ENCODE results near the gene PAK1.
"Not testable (repeated sequence)": the region's sequence is repeated elsewhere in the genome, so short reads cannot be mapped to it uniquely, and the experiment has no call there.

Gene PAK1

DNA sequence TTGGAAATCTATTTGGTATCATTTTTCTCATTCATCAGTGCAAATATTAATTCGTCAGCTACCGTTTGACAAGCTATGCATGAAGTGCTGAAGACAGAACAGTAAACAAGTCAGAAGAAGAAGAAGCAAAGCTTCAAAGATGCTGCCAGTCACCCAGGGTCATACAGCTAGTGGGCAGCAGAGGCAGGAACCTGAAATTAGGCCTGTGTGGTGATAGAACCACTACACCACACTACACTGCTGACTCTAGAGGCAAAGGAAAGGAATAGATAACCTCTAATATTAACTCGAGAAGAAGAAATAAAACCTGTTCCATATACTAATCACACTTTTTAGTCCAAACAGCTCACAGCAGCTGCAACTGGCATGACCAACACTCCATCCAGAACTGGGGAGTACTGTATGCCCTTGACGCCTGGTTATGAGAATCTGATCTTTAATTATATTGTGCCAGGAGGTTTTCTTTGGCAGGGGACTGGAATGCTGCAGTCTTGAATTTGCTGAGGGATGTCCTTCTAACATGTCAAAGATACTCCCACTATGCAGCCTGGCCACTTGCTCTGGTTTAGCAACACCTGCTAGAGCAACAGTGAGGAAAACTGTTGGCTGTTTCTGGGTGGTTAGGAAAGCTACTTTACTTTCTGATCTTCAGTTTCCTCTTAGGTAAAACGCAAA, 73.0 kb downstream of the PAK1 start:
- no peak for DNase-seq

- DNase-seq, result no peak
These were observed 73.6 kb downstream of the PAK1 start for GRCh38 chr11:77400271-77400670.

DNA sequence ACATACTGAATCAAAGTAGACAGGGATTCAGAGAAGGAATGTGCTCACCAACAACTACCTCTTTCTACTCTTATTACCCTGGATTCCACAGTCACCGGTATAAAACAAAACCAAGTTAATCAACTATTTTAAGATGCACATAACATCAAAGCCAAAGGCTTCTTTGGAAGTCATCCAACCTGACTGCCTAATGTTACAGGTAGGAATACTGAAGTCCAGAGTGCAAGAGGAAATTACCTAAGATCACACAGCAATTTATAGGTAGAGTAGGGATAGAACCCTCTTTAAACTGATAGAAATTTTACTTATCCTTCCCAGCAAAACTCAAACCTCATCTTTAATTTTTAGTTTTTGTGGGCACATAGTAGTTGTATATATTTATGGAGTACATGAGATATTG, 76.3 kb downstream of the PAK1 start:
- no peak for DNase-seq

DNA sequence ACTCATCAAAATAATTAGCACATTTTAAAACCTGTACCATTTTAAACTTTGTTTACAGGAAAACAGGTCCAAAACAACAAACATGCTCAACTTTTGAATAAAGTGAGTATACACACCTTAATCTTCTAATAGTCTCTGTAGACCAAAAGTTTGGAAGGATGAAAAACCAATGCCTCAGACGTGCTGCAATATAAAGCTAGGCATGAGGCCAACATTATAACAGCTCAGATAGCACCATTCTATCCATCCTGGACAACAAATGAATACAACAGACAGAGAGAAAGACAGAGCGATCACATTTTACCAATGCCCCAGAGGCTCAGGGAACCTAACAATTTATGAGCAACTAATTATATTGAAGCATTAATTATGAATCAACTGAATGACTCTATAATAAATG, 77.0 kb downstream of the PAK1 start:
- no peak for DNase-seq

- DNase-seq, result no peak
These were observed 77.6 kb downstream of the PAK1 start for GRCh38 chr11:77396305-77396704.

DNA sequence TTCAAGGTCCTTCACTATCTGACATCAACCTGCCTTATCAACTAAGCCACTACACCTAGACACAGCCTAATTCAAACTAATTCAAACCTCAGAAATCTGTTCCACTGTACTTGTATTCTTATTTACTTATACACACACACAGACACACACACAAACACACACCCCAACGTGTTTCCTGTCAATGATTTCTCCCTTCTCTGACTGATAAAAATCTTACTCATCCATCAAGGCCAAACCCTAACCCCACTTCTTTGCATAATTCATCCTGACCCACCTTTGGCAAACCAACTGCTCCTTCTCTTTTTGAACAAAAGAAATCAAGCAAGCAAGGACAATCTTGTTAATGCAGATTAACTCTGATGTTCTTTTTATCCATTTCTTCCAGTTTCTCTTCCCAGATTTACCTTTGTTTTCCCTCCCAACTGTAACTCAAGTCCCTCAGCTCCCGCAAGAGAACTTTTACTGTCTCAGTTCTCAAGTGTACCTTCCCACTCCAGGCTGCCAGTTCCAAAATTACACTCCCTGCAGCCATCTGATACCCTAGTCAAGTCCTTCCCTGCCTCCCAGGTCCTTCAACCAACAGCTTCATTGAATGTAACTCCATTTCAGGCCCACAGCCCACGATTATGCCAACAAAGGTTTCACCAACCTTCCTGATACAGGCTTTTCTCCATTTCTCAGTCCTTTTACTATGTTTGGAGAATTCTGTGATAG, 78.3 kb downstream of the PAK1 start:
- DNase-seq, result peak; percentile 16

DNA sequence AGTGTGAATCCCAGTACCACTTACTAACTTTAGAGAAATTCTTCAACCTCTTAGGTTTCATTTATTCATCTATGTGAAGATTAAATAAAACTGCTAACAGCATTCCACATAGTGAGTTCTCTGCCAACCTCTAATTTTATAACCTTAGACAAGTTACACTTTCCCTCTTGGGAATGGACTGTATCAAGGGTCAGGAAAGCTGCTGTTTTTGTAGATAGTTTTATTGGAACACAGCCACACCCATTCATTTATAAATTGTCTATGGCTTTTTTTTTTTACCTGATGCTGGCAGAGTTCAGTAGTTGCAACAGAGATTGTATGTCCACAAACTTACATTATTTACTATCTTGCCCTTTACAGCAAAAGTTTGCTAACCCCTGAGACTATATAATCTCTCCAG, 81.1 kb downstream of the PAK1 start:
- no peak for DNase-seq

GRCh38 chr11:77387701-77388100, 86.2 kb downstream of the PAK1 start:
- no peak for DNase-seq

DNA sequence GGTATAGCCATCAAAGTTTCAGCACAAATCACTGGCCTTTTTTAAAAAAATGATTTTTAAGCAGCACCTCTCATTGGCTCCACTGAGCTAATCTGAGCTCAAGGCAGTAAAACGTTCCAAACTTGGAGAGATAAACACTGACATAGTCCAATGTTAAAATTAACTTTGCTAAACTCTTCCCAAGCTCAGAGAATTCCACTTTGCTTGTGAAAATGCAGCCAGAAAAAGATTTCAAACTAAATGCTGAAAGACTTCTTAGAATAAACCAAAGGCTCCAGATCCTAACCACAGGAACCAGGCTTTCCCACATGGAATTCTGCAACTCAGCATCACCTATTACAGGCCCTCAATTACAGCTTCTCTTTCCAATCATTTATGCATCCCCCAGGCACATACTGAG, 87.7 kb downstream of the PAK1 start:
- DNase-seq, result no peak

- not testable (repeated sequence) for DNase-seq
These were observed 88.6 kb downstream of the PAK1 start for GRCh38 chr11:77385255-77385771.

DNA sequence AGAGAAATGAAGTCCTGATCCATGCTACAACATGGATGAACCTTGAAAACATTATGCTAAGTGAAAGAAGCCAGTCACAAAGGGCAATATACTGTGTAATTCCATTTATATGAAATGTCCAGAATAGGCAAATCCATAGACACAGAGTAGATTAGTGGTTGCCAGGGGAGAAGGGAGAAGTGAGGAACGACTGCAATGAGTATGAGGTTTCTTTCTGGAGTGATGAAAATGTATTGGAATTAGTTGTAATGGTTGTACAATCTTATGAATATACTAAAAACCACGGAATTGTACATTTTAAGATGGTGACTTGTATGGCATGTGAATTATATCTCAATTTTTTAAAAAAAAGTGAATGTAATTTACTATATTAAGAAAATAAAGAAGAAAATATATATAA, 89.3 kb downstream of the PAK1 start:
- no peak for DNase-seq

DNA sequence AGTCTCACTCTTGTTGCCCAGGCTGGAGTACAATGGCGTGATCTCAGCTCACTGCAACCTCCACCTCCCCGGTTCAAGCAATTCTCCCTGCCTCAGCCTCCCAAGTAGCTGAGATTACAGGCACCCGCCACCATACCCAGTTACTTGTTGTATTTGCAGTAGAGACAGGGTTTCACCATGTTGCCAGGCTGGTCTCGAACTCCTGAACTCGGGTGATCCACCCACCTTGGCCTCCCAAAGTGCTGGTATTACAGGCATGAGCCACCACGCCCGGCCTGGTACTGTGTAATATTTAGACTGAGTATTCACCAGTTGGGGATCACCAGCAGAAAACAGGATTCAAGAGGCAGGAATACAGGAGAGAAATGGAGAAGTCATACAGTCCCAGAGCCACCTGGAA, 90.5 kb downstream of the PAK1 start:
- not testable (repeated sequence) for DNase-seq

- no peak for DNase-seq
These were observed 91.9 kb downstream of the PAK1 start for GRCh38 chr11:77381729-77382665.

GRCh38 chr11:77379934-77380333, 94.0 kb downstream of the PAK1 start:
- DNase-seq, result no peak

- no peak for DNase-seq
These were observed 94.6 kb downstream of the PAK1 start for GRCh38 chr11:77379253-77379652.

DNA sequence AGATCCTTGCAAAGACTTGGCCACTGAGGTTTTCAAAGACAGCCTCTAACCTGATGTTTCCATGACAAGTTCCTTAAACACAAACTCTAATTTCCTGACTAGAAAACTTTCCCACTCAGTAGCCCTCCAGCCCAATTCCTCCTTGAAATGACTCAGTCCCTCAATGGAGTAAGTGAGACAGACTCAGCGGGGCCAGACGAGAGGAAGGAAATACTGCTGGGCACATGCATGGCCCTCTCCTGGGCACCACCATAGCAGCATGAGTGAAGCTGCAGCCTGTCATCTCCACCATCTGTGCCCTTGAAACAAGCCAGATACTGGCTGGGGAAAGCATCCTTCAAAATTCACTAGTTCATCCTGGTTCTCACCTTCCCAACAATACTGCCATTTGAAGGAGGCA, 96.2 kb downstream of the PAK1 start:
- DNase-seq, result no peak

DNA sequence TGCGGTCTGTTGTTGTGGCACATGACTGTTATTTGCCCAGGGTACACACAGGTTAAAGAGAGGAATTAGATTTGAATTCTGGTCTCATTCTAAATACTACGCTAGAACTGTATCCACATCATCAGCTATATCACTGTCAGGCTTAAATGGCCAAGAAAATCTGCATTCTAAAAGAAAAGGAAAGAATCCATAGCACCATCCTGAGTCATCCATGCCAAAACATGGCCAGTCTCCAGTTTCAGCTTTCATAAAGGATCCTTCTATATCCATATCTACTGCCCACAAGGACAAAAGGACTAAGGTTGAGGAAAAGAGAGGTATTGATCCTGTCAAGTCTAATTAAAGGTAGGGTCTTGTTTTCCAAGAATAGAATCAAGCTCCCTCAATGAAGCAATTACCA, 98.8 kb downstream of the PAK1 start:
- no peak for DNase-seq

GRCh38 chr11:77374611-77375031, 99.3 kb downstream of the PAK1 start:
- DNase-seq, result peak; percentile 87

DNA sequence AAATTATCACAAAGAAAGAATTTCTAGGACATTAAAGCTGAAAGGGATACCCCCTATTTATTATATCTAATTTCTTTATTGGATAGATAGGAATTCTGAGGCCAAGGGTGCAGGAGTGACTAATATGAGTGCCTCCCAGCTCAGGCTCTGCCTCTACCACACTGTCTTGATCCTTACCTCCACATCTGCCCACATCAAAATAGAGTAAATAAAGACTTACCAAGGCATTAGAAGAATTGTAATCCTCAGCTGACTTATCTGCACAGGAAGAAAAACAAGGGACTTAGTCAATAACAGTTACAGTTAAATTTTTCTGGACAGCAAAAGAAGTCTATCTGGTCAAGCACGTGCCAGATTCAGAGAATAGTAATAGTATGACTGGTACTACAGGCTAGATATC, 99.8 kb downstream of the PAK1 start:
- no peak for DNase-seq

GRCh38 chr11:77372726-77373125, 101.2 kb downstream of the PAK1 start:
- DNase-seq, result no peak

GRCh38 chr11:77371646-77372045, 102.2 kb downstream of the PAK1 start:
- no peak for DNase-seq

DNA sequence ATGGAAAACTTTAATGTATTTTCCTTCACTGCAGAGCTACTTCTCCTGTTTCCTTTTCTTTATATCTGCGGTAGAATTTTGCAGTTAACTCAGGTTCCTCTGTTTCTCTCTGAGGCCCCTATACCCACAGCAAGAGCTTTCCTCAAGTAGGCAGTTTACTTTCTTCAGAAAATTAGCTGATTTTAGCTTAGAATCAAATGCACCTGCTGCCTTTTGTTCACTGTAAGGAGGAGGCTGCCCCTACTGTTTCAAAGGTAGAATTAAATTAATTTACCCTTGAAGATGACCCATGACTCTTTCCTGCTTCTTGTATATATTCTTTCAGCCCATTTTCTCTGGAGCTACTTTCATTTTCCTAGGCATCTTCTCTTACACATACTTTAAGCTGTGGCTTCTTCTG, 103.7 kb downstream of the PAK1 start:
- no peak for DNase-seq

GRCh38 chr11:77361184-77361583, 112.7 kb downstream of the PAK1 start:
- no peak for DNase-seq

All from NCI-H526 treated with DMSO at 0.1 percent for 48 hours (cell line).